ENCODE results near the gene SYT8.

DNA sequence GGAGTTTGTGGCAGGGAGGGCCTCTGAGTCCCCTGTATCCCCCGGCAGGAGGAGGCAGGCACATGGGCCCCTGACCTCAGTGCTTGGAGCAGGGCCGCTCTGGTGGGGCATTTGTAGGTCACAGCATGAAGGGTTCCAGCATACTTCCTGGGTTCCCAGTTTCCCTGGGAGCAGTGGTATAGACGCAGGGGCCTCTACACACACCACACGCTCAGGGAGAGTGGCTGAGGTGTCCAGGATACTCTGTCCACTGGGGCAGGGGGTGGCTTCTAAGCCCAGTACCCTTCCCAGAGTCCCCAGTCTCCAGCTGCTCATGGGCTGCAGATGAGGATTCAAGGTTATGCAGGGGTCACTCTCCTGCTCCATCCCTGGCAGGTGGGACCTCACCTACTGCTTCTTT is 24.2 kb downstream of the SYT8 start:
- TF ChIP-seq EZH2 (IDR thresholded peaks at IDR 0.05; ENCODE audit: insufficient read depth, poor library complexity, severe bottlenecking): no peak
- no peak for TF ChIP-seq EZH2phosphoT487 (IDR thresholded peaks at IDR 0.05; ENCODE audit: insufficient read depth, low read depth)

Data from GM23248 (cell line).